HG02885 (cell line): Measurements from ENCODE around the gene GPR152.
"Not testable (repeated sequence)": the region's sequence is repeated elsewhere in the genome, so short reads cannot be mapped to it uniquely, and the experiment has no call there.

ENCODE experiments used
- ATAC-seq: cut with Tn5 transposase; IDR thresholded peaks from one replicate; pipeline ENCODE4 v1.9.1; 2021; ENCODE audit warnings: mild to moderate bottlenecking; ENCODE audit not compliant: unreplicated experiment, poor library complexity

GPR152 gene

GRCh38 chr11:67466962-67467771 lies 14.6 kb upstream of the GPR152 start:
- no peak for ATAC-seq

GRCh38 chr11:67466367-67466766 lies 13.8 kb upstream of the GPR152 start:
- ATAC-seq, result no peak

GRCh38 chr11:67465530-67465929 lies 13.0 kb upstream of the GPR152 start:
- ATAC-seq, result not testable (repeated sequence)

- no peak for ATAC-seq
These were observed 12.6 kb upstream of the GPR152 start for GRCh38 chr11:67465189-67465510.

GRCh38 chr11:67464411-67465188 lies 12.1 kb upstream of the GPR152 start:
- ATAC-seq, result peak; percentile 58

GRCh38 chr11:67463680-67464410 lies 11.3 kb upstream of the GPR152 start:
- ATAC-seq, result no peak

- ATAC-seq, result no peak
These were observed 10.7 kb upstream of the GPR152 start for GRCh38 chr11:67463186-67463585.

- no peak for ATAC-seq
These were observed 5.7 kb upstream of the GPR152 start for GRCh38 chr11:67458266-67458665.

- ATAC-seq, result no peak
These were observed 4.9 kb upstream of the GPR152 start for GRCh38 chr11:67457453-67457852.

GRCh38 chr11:67456068-67456705 lies 3.7 kb upstream of the GPR152 start:
- ATAC-seq, result no peak

GRCh38 chr11:67455054-67455453 lies 2.5 kb upstream of the GPR152 start, which contains the start of gene CABP4:
Gene CABP4 (plus strand): TSS chr11:67455354. CDS start chr11:67455424, 70 bp downstream.
- no peak for ATAC-seq

GRCh38 chr11:67453816-67454732 lies 1.5 kb upstream of the GPR152 start:
- ATAC-seq, result no peak

- no peak for ATAC-seq
These were observed 912 bp downstream of the GPR152 start for GRCh38 chr11:67451658-67451976.

- ATAC-seq, result no peak
These were observed 1.5 kb downstream of the GPR152 start for GRCh38 chr11:67450796-67451657.

- no peak for ATAC-seq
These were observed 3.2 kb downstream of the GPR152 start for GRCh38 chr11:67449116-67449844.

GRCh38 chr11:67448220-67448609 lies 4.3 kb downstream of the GPR152 start:
- no peak for ATAC-seq

- ATAC-seq, result no peak
These were observed 7.0 kb downstream of the GPR152 start for GRCh38 chr11:67445515-67445914.
